Neural cell (in vitro differentiated cells): ENCODE results near the gene COQ9. TPM values are rescaled to one million over a fixed set of nuclear protein-coding genes. Genes with fewer than 3 reads are reported as not detected.

Experiments
- H2AFZ ChIP-seq: fragments of 200-600, 300-800 bp; sonication (generic), shearing (Covaris generic); 2 replicates; pipeline ENCODE4 v1.6.0; 2014; ENCODE audit warnings: low read depth, mild to moderate bottlenecking, antibody characterized with exemption, low read length, moderate library complexity
- H3F3A ChIP-seq: fragments of 200-600 bp; shearing (Covaris generic); 2 replicates; pipeline ENCODE4 v1.6.1; 2016; ENCODE audit warnings: mild to moderate bottlenecking, moderate library complexity, mixed read lengths, antibody characterized with exemption, low read length; ENCODE audit not compliant: insufficient read depth, poor library complexity, severe bottlenecking
- H3K27ac ChIP-seq: fragments of 200-600, 300-800 bp; sonication (generic), shearing (Covaris generic); 2 replicates; pipeline ENCODE4 v1.5.1; 2014; ENCODE audit warnings: mild to moderate bottlenecking, low read length, moderate library complexity
- H3K27me3 ChIP-seq: fragments of 300-800, 200-600 bp; sonication (generic), shearing (Covaris generic); 2 replicates; pipeline ENCODE4 v1.6.0; 2014; ENCODE audit warnings: mild to moderate bottlenecking, low read depth, low read length, moderate library complexity; ENCODE audit not compliant: insufficient read depth
- H3K36me3 ChIP-seq: fragments of 300-800, 200-600 bp; sonication (generic), shearing (Covaris generic); 2 replicates; pipeline ENCODE4 v1.5.1; 2014; ENCODE audit warnings: mild to moderate bottlenecking, antibody characterized with exemption, low read length, moderate library complexity; ENCODE audit not compliant: insufficient read depth
- H3K4me2 ChIP-seq: fragments of 300-800, 200-600 bp; sonication (generic), shearing (Covaris generic); 2 replicates; pipeline ENCODE4 v1.6.0; 2014; ENCODE audit warnings: mild to moderate bottlenecking, low read length
- H3K4me3 ChIP-seq: fragments of 300-800, 200-600 bp; sonication (generic), shearing (Covaris generic); 2 replicates; pipeline ENCODE4 v1.5.1; 2014; ENCODE audit warnings: mild to moderate bottlenecking, low read length, moderate library complexity
- H3K79me2 ChIP-seq: fragments of 200-600 bp; shearing (Covaris generic); replicated peaks from 2 replicates; pipeline ENCODE4 v1.6.0; 2014; ENCODE audit warnings: mild to moderate bottlenecking, low read length, moderate library complexity; ENCODE audit not compliant: insufficient read depth
- H3K9ac ChIP-seq: fragments of 300-800, 200-600 bp; sonication (generic), shearing (Covaris generic); 2 replicates; pipeline ENCODE4 v1.6.1; 2016; ENCODE audit warnings: mild to moderate bottlenecking, low read length, mixed read lengths
- H3K9me2 ChIP-seq: fragments of 200-600 bp; shearing (Covaris generic); 2 replicates; pipeline ENCODE4 v1.6.1; 2016; ENCODE audit warnings: mild to moderate bottlenecking, low read length, mixed read lengths; ENCODE audit not compliant: insufficient read depth
- H3K9me3 ChIP-seq: fragments of 200-600, 300-800 bp; sonication (generic), shearing (Covaris generic); 2 replicates; pipeline ENCODE4 v1.6.1; 2016; ENCODE audit warnings: mild to moderate bottlenecking, mixed run types, low read length, moderate library complexity, mixed read lengths
- H4K20me1 ChIP-seq: fragments of 200-600 bp; shearing (Covaris generic); 2 replicates; pipeline ENCODE4 v1.6.1; 2016; ENCODE audit warnings: mild to moderate bottlenecking, mixed run types; ENCODE audit not compliant: insufficient read depth
- EP300 ChIP-seq: fragments of 450-650 bp; conservative IDR thresholded peaks from 2 replicates; pipeline ENCODE4 v1.6.1; 2014; ENCODE audit warnings: antibody characterized with exemption, mild to moderate bottlenecking, moderate library complexity; ENCODE audit not compliant: poor library complexity, severe bottlenecking
- EZH2 ChIP-seq: fragments of 200-600, 300-800 bp; shearing (Covaris generic), sonication (generic); IDR thresholded peaks from 2 replicates; pipeline ENCODE4 v1.6.1; 2014; ENCODE audit warnings: antibody characterized with exemption, low read length, borderline replicate concordance, mild to moderate bottlenecking; ENCODE audit not compliant: insufficient read depth, poor library complexity, severe bottlenecking
- MXI1 ChIP-seq: fragments of 450-650 bp; conservative IDR thresholded peaks from 2 replicates; pipeline ENCODE4 v1.6.1; 2014; ENCODE audit warnings: antibody characterized with exemption, mild to moderate bottlenecking; ENCODE audit not compliant: poor library complexity, severe bottlenecking
- POLR2AphosphoS5 ChIP-seq: IDR thresholded peaks from 2 replicates; pipeline ENCODE4 v1.6.1; 2012
- RAD21 ChIP-seq: fragments of 450-650 bp; conservative IDR thresholded peaks from 2 replicates; pipeline ENCODE4 v1.6.1; 2014; ENCODE audit warnings: antibody characterized with exemption, mild to moderate bottlenecking, moderate library complexity
- SMC3 ChIP-seq: fragments of 450-650 bp; conservative IDR thresholded peaks from 2 replicates; pipeline ENCODE4 v1.6.1; 2014; ENCODE audit warnings: antibody characterized with exemption, mild to moderate bottlenecking, moderate library complexity; ENCODE audit not compliant: poor library complexity
- TAF1 ChIP-seq: IDR thresholded peaks from 2 replicates; pipeline ENCODE4 v1.6.1; 2012; ENCODE audit warnings: low read depth
- polyA plus RNA-seq: library from polyadenylated mRNA; depleted of rRNA; stranded (reverse); fragments of >200 nt; gene quantifications from 2 replicates; pipeline ENCODE4 v1.2.3, GENCODE V29; 2014
- TF ChIP-seq, protein P1 (sequence below): fragments of 450-650 bp; IDR thresholded peaks from 2 replicates; pipeline ENCODE4 v1.5.1; 2014; ENCODE audit warnings: antibody characterized with exemption, mild to moderate bottlenecking, moderate library complexity; ENCODE audit not compliant: poor library complexity, severe bottlenecking
- TF ChIP-seq, protein P2 (sequence below): IDR thresholded peaks from 2 replicates; pipeline ENCODE4 v1.6.1; 2012; ENCODE audit warnings: borderline replicate concordance

Gene COQ9
- polyA plus RNA-seq, 1 donor from 2014 or later, result 78.7 TPM

GRCh38 chr16:57469046-57469445 lies 21.8 kb downstream of the COQ9 start:
- H3K27ac ChIP-seq, result no peak overlapping the region
- no peak overlapping the region for H2AFZ ChIP-seq
- H3F3A ChIP-seq, result no peaks in the 10 kb centered on the region
- H3K9me3 ChIP-seq, result no peaks in the 10 kb centered on the region
- H3K27me3 ChIP-seq, result no peaks in the 10 kb centered on the region
- no peak overlapping the region for H3K4me3 ChIP-seq
- H3K36me3 ChIP-seq, result no peaks in the 10 kb centered on the region
- no peak overlapping the region for H3K4me2 ChIP-seq
- no peak overlapping the region for H3K9ac ChIP-seq
- H3K79me2 ChIP-seq, result peaks cover 3% of the 10 kb centered on the region
- no peaks in the 10 kb centered on the region for H3K9me2 ChIP-seq
- TF ChIP-seq TAF1 (no peak), EP300 (no peak)
- TF ChIP-seq, protein P1, sequence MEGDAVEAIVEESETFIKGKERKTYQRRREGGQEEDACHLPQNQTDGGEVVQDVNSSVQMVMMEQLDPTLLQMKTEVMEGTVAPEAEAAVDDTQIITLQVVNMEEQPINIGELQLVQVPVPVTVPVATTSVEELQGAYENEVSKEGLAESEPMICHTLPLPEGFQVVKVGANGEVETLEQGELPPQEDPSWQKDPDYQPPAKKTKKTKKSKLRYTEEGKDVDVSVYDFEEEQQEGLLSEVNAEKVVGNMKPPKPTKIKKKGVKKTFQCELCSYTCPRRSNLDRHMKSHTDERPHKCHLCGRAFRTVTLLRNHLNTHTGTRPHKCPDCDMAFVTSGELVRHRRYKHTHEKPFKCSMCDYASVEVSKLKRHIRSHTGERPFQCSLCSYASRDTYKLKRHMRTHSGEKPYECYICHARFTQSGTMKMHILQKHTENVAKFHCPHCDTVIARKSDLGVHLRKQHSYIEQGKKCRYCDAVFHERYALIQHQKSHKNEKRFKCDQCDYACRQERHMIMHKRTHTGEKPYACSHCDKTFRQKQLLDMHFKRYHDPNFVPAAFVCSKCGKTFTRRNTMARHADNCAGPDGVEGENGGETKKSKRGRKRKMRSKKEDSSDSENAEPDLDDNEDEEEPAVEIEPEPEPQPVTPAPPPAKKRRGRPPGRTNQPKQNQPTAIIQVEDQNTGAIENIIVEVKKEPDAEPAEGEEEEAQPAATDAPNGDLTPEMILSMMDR, result no peak
- H4K20me1 ChIP-seq, result no peaks in the 10 kb centered on the region

- H3K79me2 ChIP-seq, result no peaks in the 10 kb centered on the region
- no peaks in the 10 kb centered on the region for H3F3A ChIP-seq
- no peak overlapping the region for H3K9ac ChIP-seq
- TF ChIP-seq SMC3, result no peak
- TF ChIP-seq POLR2AphosphoS5, result no peak
- no peak for TF ChIP-seq MXI1
- TF ChIP-seq EP300, result no peak
- TF ChIP-seq, protein P1, result no peak
- TF ChIP-seq, protein P2, sequence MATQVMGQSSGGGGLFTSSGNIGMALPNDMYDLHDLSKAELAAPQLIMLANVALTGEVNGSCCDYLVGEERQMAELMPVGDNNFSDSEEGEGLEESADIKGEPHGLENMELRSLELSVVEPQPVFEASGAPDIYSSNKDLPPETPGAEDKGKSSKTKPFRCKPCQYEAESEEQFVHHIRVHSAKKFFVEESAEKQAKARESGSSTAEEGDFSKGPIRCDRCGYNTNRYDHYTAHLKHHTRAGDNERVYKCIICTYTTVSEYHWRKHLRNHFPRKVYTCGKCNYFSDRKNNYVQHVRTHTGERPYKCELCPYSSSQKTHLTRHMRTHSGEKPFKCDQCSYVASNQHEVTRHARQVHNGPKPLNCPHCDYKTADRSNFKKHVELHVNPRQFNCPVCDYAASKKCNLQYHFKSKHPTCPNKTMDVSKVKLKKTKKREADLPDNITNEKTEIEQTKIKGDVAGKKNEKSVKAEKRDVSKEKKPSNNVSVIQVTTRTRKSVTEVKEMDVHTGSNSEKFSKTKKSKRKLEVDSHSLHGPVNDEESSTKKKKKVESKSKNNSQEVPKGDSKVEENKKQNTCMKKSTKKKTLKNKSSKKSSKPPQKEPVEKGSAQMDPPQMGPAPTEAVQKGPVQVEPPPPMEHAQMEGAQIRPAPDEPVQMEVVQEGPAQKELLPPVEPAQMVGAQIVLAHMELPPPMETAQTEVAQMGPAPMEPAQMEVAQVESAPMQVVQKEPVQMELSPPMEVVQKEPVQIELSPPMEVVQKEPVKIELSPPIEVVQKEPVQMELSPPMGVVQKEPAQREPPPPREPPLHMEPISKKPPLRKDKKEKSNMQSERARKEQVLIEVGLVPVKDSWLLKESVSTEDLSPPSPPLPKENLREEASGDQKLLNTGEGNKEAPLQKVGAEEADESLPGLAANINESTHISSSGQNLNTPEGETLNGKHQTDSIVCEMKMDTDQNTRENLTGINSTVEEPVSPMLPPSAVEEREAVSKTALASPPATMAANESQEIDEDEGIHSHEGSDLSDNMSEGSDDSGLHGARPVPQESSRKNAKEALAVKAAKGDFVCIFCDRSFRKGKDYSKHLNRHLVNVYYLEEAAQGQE, result no peak
- TF ChIP-seq EZH2, result no peak
- no peak for TF ChIP-seq TAF1
- no peak for TF ChIP-seq RAD21
- no peaks in the 10 kb centered on the region for H3K9me3 ChIP-seq
- no peaks in the 10 kb centered on the region for H3K36me3 ChIP-seq
- no peaks in the 10 kb centered on the region for H3K9me2 ChIP-seq
- no peaks in the 10 kb centered on the region for H3K27me3 ChIP-seq
- H3K4me2 ChIP-seq, result no peak overlapping the region
- no peak overlapping the region for H2AFZ ChIP-seq
- no peak overlapping the region for H3K4me3 ChIP-seq
- H3K27ac ChIP-seq, result no peak overlapping the region
- H4K20me1 ChIP-seq, result no peaks in the 10 kb centered on the region
Measured at GRCh38 chr16:57469917-57470470, 22.7 kb downstream of the COQ9 start.
